GM19240 (cell line): ENCODE measurements around the gene HIPK2.
"Not testable (repeated sequence)": the region's sequence is repeated elsewhere in the genome, so short reads cannot be mapped to it uniquely, and the experiment has no call there.

Experiments
- DNase-seq: peaks from one replicate; pipeline ENCODE4 v3.0.0; 2011; ENCODE audit warnings: low spot score; ENCODE audit not compliant: insufficient read length

Gene HIPK2

DNA sequence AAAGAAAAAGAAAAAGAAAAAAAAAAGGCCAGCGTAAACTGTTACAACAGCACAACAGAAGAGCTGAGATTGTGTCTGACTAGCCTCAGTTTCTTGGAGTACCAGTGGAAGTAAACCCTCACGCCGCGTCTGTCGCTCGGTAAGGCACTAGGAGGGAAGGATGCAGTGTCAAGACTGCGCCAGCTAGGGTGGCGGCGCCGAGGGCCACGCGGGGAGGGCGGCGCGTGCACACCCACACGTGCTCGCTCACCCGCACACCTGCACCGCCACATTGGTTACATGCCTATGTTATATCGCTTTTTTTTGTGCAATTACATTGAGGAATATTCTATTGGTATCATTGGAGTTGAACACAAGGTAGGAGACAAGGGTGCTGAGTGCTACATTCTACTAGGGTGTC is 206.1 kb downstream of the HIPK2 start:
- DNase-seq = no peak

DNA sequence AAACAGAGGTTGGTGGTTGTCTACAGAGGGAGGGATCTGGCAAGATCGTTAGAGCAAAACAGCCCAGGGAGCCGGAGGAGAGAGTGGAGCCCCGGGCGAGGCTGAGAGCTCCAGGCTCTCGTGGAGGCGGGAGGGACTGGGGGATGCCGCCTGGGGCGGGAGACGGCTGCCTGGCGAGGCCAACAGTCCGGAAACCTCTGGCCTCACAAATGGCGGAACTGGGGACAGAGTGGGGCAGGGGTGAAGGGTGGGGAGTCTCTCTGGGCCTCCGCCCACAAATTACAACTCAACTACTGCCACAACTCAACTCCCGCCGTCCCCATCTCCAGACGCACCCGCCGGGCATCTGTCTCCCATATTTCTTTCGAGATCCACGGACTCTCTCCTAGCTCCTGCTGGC is 206.6 kb downstream of the HIPK2 start:
- DNase-seq = no peak

DNA sequence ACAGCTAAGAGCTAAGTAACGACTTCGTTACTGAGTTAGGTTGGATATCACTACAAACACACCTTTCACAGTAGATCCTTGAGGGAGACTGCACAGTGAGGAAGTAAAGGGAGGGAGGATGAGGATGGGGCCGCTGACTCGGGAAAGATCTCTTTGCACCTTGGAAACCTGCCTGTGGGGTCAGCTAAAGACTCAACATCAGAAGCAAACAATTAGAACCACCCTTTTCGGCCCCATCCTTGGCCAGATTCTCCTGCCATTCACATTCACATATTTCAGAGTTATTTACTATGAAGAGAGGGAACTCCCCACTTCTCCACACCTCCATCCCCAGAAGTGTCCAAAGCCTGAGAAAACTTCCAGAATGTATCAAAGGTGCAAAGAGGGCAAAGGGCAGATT is 207.2 kb downstream of the HIPK2 start:
- no peak for DNase-seq

DNA sequence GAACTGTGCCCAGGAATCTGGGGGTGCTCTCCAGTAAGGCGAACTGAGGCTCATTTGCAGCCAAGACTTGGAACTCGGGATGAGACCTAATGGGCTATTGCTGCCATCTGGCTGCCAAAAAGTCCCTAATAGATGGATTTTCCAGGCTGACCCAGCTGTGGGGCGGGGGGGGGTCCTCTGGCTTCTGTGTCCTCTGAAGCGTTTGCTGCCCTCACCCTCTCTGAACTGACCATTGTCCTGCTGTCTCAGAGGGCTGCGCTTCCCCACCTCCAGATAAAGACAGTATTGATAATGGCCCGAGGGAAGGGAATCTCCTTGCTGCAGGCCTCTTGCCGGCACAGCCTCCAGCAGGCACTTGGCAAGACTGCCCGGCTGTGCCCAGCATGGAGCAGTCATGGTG is 207.7 kb downstream of the HIPK2 start:
- no peak for DNase-seq

DNA sequence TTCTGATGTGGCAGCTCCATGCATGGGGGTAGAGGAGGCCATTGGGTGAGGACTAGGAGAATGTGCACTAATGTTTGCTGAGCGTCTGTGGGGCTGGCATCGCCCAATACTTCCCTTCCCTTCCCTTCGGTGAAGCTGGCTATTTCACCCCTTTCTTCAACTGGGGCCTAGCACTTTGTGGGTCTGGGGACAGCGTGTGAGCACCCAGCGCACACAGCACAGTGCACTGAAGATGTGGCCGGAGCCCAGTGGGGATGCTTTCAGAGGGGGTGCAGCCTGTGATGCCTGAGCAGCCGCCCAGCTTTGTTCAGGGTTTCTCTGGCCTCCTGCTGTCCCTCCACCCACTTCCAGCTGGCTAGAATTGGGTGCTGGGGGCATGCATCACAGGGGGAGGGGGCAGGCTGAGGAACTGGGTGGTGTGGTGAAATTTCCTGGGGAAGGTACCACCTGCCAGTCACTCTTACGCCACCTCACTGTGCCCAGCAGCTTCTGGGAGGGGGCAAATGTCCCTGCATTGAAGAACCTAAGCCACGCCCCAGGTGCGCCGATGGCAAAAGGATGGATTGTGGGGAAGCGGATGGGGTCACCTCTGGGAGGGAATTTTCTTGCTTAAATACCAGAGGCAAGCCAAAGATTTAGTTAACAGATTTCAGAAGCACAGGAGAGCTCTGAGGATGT is 208.8 kb downstream of the HIPK2 start:
- DNase-seq = no peak

DNA sequence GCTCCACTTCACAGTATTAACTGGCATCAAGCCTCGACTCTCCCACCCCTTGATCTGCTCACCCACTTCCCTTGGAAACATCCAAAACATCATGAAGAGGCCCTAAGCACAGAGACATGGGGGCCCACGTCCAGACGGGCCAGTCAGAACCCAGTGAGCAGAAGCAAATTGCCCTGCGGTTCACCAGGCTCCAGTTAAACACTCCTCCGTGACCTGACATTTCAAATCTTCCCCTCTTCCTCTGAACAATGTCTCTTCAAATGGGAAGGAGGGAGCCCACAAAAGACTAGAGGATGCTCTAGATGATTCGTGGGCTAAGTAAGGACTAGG is 209.5 kb downstream of the HIPK2 start:
- DNase-seq = no peak

DNA sequence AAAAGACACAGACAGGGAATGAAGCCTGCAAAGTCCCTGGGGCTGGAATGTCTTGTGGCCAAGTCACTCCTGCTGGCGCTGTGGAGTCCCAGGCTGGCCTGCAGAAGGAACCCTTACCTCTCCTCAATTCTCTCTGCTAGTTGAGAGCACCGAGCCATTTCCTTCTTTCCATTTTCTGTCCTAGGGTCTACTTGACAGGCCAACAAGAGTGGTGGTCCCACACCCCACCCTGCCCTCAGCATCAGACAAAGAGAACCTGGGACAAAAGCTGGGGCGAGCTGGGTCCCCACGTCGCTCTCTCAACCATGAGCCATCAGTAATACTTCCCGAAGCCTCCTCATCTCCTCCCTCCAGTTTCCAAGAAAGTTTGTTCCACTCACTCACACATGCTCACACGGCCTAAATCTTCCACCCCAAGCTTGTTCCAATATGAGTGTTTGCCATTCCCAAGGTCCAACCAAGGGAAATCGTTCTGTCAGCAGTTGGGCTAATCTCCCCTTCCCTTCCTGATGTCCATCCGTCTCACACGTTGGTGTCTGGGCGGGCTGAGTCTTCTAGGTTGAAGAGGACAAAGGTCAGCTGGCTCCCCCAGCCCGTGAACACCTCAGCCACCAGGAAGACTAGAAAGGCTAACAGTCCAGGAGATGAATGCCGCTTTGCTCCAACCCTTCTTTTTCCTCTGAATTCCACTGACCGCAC is 210.0 kb downstream of the HIPK2 start:
- no peak for DNase-seq

DNA sequence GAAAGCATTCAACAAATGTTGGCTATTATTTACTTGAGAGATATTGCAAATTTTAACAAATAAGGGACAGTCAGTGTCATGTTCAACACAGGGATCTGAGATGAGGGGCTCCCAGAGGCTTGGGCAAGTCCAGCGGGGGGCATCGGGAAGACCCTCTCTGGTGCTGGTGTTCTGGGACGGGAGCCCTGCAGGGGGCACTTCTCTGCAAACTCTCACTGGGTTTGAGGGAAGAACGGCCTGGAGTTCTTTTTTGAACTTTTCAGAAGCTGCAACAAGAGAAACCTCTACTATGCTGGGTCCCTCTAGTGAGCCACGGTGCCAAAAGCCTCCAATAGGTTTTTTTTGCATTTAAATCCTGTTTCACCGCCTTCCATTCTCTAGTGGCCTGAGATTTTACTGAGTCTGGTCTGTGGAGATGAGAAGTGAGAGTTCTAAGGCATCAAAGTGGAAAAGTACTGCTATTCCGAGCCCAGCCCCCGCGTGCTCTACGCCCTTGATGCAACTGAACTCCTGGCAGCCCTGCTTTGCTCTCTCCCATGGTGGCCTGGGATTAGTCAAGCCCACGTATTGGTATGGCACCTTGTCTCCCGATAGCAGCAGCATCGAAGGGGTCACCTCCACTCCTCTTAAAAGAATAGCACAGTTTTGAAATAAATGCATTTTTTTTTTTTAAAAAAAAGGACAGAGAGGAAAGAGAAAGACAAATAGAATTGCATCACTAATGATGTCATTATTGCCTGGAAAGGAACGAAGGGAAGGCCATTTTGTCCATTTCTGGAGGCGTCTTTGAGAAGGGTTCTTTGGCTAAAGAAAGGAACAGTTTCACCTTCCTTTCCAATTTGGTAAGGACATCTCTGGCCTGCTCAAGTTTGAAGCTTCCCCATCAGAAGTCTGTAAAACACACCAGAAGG is 210.8 kb downstream of the HIPK2 start:
- no peak for DNase-seq

DNA sequence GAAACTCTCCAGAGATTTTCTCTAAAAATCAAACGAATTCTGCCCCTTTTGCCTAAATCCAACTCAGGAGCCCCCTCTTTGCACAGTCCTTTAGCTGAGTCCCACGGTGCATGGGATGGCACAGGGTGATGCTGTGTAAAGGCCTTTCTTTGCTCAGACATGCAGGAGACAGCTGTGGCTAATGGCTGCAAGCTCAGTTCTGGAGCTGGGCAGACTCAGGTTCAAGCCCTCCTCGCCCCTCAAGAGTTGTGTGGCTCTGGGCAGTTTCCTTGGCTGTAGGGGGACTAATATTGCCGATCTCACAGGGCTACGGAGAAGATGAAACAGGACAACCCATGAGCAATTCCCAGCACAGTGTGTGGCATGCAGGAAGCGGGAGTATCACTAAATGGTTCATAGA is 211.7 kb downstream of the HIPK2 start:
- no peak for DNase-seq

DNA sequence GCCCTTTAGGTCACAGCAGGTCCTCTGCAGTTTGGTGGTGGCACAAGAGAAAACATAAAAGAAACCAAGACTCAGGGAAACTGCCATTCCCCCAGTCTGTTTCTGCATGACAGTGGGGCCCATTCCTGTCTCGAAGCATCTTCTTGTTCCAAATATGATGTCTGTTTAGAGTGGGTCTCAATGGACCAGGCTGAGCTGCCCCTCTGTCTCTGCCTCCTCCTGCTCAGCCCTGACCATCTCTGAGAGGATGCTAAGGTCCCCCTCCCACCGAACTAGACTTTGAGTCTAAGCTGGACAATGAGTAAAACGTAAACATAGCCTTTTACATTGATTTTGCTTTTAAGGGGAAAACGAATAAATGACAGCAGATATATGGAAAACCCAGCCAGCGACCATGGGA is 213.9 kb downstream of the HIPK2 start:
- DNase-seq = no peak

DNA sequence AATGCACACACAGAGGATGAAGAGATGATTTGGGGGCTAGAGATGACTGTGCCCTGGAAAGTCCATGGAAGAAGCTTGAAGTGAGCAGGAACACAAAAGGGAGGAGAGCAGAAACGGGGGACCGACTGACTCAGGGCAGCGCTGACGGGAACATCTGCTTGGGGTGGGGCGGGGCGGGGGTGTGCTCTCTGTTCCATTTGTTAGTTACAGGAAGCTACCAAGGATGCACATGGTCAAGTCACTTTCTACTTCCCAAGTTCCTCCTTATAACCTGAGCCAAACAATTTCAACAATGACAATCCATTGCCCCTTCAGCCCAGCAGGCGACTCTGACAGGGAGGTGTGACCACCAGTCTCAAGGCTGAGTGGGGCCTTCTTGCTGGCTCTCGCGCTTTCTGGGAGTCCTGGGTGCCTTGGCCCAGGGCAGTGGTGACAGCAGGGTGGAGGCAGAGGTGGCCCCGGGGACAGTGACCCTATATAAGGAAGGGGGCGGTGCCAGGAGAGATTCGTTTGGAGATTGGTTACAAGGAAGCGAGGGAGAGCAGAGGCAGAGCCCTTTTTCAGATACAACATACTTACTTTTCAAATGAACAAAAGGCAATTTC is 214.7 kb downstream of the HIPK2 start:
- DNase-seq = no peak

DNA sequence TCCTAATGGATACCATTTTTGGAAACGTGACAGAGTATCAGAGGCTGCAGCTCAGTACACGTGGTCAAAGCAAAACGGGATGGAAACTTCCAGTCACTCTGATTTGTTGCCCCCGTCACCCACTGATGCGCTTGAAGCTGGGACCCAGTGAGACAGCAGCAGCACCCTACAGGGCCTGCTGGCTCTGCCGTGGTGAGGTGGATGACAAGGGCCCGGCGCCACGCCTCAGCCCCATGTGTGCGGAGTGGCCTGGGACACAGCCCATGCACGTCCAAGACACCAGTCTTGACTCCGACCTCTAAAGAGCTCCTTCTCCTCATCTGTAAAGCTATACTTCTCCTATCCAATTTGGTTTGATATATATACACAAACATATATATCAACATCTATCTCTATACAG is 215.3 kb downstream of the HIPK2 start:
- DNase-seq = no peak

DNA sequence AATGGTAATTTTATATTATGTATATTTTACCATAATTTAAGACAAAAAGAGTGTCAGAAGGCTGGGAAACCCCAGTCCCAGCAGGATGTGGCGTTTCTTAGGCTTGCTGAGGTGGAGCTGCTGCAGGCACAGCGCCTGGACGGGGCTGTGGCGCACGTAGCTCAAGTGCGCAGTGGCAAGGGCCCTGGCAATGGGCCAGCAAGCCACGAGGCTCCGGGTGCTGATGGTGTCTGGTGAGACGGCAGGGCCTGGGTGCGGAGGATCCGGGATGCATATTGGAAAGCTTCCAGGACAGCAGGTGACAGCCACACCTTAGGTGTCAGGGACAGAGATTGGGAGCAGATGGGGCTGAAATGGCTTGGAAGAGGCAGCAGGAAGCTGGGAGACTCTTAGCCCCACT is 217.1 kb downstream of the HIPK2 start:
- no peak for DNase-seq

DNA sequence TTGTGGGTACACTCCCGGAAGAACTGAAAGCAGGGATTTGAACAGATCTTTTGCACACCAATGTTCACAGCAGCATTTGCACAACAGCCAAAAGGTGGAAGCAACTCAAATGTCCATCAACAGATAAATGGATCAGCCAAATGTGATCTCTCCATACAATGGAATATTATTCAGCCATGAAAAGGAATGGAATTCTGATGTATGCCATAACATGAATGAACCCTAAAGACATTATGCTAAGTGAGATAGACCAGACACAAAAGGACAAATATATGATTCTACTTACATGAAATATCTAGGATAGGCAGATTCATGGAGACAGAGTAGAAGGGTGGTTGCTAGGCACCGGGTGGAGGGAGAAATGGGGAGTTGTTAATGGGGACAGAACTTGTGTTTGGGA is 217.6 kb downstream of the HIPK2 start:
- no peak for DNase-seq

DNA sequence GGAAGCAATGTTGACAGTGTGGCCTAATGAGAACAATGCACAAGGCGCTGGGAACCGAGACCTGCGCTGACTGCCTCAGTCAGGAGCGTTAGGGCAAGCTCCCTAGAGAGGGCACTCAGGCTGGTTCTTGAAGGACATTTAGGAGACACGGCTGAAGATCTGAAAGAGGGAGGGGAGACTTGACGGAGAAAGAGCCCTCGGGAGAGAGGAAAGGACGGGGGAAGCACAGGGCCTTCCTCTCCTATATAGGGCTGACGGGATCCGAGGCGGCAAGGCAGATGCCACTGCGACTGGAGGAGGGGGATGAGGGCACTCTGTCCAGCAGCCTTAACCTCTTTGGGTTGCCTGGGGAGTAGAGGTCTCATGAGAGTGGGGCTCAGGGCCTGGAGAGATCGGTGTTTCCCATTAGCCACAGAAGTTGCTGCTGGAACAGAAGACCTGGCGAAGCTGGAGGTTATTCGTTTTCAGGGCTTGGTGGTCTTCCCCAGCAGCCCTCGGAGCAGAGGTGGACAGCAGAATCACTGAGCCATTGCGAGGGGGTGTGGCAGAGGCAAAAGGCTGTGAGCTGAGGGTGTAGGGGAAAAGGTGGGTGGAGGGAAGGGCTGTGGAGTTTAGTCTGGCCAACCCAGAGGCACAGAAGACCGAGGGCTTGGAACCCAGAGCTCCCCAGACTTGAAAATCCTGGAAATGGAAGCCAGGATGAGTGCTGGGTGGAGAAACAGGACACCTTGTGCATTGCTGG is 218.3 kb downstream of the HIPK2 start:
- DNase-seq = no peak

DNA sequence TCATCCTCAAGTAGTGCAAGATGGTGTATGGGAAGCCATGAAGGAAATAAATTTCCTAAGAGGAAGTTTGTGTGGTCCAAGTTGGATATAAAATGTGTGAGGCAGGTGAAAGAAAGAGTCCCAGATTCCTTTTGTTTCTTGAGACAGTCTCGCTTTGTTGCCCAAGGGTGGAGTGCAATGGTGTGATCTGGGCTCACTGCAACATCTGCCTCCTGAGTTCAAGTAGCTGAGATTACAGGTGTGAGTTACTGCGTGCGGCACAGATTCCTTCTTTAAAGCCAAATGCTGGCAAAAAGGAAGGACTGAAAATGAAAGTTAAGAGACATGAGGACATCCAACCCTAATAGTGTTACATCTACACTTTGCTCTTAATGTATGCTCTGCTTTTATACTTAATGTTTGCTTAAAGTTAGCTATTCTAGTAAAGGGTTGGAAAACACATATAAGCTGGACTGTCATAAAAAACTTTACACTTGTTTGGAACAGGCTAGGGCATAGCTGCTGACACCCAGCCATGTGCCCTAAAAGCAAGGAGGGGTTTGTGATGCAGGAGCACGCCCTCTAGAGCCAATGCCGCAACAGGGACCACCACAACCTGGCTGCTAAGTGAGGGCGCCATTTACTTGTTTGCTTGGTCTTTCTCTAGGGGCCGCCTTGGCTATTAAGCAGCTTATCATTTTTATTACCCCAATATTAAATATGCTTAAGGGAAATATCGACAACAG is 219.8 kb downstream of the HIPK2 start:
- no peak for DNase-seq

DNA sequence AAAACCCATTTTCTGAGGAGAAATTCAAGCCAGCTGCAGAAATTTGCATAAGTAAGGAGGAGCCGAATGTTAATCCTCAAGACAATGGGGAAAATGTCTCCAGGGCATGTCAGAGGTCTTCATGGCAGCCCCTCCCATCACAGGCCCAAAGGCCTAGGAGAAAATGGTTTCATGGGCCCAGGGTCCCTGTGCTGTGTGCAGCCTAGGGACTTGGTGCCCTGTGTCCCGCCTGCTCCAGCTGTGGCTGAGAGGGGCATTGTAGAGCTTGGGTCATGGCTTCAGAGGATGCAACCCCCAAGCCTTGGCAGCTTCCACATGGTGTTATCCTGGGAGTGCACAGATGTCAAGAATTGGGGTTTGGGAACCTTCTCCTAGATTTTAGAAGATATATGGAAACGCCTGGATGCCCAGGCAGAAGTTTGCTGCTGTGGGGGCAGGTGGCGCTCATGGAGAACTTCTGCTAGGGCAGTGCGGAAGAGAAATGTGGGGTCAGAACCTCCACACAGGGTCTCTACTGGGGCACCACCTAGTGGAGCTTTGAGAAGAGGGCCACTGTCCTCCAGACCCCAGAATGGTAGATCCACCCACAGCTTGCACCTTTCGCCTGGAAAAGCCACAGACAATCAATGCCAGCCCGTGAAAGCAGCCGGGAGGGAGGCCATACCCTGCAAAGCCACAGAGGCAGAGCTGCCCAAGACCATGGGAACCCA is 223.7 kb downstream of the HIPK2 start:
- not testable (repeated sequence) for DNase-seq

DNA sequence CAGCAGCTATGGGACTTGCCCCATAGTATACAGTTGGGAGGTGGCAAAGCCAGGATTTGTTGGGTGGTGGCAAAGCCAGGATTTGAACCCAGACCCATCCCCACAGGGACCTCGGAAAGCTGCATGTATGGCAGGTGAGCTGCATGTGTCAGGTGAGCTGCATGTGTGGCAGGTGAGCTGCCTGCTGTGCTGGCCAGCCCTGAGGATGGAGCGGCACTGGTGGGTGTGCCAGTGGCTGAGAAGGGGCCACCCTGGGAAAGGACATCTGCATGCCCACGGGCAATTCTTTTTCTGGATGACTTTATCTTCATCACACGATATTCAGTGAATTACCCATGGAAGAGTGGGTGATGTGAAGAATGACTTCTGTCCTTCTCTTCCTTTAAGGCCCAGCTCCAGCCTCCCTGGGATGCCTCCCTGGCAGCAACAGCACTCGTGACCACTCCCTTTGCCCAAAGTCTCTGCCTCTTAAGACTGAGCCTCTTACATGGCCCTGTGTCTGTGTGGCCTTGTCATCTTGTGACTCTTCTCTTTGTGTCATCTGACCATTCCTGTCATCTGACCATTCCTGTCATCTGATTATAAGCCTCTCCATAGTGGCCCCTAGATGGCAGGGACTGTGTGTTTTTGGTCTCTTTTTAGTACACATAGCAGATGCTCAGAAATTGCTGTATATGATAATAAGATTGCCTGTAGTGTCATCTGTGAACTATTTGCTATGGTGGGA is 229.3 kb downstream of the HIPK2 start:
- no peak for DNase-seq

DNA sequence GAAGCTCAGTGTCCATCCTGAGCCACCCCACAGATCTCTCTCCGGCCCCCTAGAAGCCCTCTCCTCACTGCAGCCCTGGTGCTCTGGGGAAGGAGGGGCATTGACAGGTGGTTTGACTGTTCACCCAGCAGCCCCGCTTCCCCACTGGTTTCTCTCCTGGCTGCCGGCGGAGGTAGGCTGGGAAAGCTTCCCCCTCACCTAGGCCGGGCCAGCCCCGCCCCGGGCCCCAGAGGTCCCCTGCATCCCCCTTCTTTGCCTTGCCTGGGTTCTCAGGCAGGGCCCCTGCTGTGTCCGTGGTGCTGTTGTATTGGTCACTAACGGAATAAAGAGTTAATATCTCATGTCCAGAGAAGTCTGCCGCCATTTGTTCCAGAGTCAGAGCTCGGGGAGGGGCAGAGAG is 233.2 kb downstream of the HIPK2 start:
- no peak for DNase-seq
